Measurements from ENCODE around the gene COL9A1.

COL9A1 gene

GRCh38 chr6:70298068-70298467 lies 4.8 kb downstream of the COL9A1 start:
- Histone ChIP-seq H3K4me1 (ENCODE audit: control insufficient read depth in 5 of 5, insufficient read depth in 5 of 5, low read length in 5 of 5) (no peaks in the 10 kb centered on the region), H3K27ac (ENCODE audit: low read depth, low read length) (no peak overlapping the region), H3K36me3 (ENCODE audit: control insufficient read depth in 5 of 5, insufficient read depth in 5 of 5, low read length in 5 of 5) (no peaks in the 10 kb centered on the region), H3K4me3 (ENCODE audit: low read depth in 1 of 5, low read length in 5 of 5) (no peak overlapping the region), H3K27me3 (ENCODE audit: control insufficient read depth in 5 of 5, insufficient read depth in 4 of 5, low read length in 5 of 5) (no peaks in the 10 kb centered on the region), H3K9ac (ENCODE audit: low read length in 5 of 5) (no peak overlapping the region), H3K9me3 (ENCODE audit: control insufficient read depth in 5 of 5, low read length in 5 of 5) (no peaks in the 10 kb centered on the region)

- Histone ChIP-seq H3K36me3 (ENCODE audit: control insufficient read depth in 5 of 5, insufficient read depth in 5 of 5, low read length in 5 of 5) (no peaks in the 10 kb centered on the region), H3K9ac (ENCODE audit: low read length in 5 of 5) (no peak overlapping the region), H3K27ac (ENCODE audit: low read depth, low read length) (no peak overlapping the region), H3K27me3 (ENCODE audit: control insufficient read depth in 5 of 5, insufficient read depth in 4 of 5, low read length in 5 of 5) (no peaks in the 10 kb centered on the region), H3K4me1 (ENCODE audit: control insufficient read depth in 5 of 5, insufficient read depth in 5 of 5, low read length in 5 of 5) (no peaks in the 10 kb centered on the region), H3K4me3 (ENCODE audit: low read depth in 1 of 5, low read length in 5 of 5) (no peak overlapping the region), H3K9me3 (ENCODE audit: control insufficient read depth in 5 of 5, low read length in 5 of 5) (no peaks in the 10 kb centered on the region)
Measured at GRCh38 chr6:70292193-70292592, 10.7 kb downstream of the COL9A1 start.

- H3K4me3 ChIP-seq (ENCODE audit: low read depth in 1 of 5, low read length in 5 of 5), result no peak overlapping the region
- H3K9ac ChIP-seq (ENCODE audit: low read length in 5 of 5), result no peak overlapping the region
- no peaks in the 10 kb centered on the region for H3K4me1 ChIP-seq (ENCODE audit: control insufficient read depth in 5 of 5, insufficient read depth in 5 of 5, low read length in 5 of 5)
- no peak overlapping the region for H3K27ac ChIP-seq (ENCODE audit: low read depth, low read length)
- H3K36me3 ChIP-seq (ENCODE audit: control insufficient read depth in 5 of 5, insufficient read depth in 5 of 5, low read length in 5 of 5), result no peaks in the 10 kb centered on the region
- H3K9me3 ChIP-seq (ENCODE audit: control insufficient read depth in 5 of 5, low read length in 5 of 5), result no peaks in the 10 kb centered on the region
- no peaks in the 10 kb centered on the region for H3K27me3 ChIP-seq (ENCODE audit: control insufficient read depth in 5 of 5, insufficient read depth in 4 of 5, low read length in 5 of 5)
Measured at GRCh38 chr6:70289299-70289698, 13.6 kb downstream of the COL9A1 start.

GRCh38 chr6:70286905-70287304 lies 16.0 kb downstream of the COL9A1 start:
- Histone ChIP-seq H3K4me1 (ENCODE audit: control insufficient read depth in 5 of 5, insufficient read depth in 5 of 5, low read length in 5 of 5) (peaks cover 0 to 13% (median 8%) of the 10 kb centered on the region in 5 donors), H3K4me3 (ENCODE audit: low read depth in 1 of 5, low read length in 5 of 5) (no peak overlapping the region), H3K36me3 (ENCODE audit: control insufficient read depth in 5 of 5, insufficient read depth in 5 of 5, low read length in 5 of 5) (no peaks in the 10 kb centered on the region), H3K9ac (ENCODE audit: low read length in 5 of 5) (no peak overlapping the region), H3K27ac (ENCODE audit: low read depth, low read length) (no peak overlapping the region), H3K27me3 (ENCODE audit: control insufficient read depth in 5 of 5, insufficient read depth in 4 of 5, low read length in 5 of 5) (peaks cover 11 to 19% (median 14%) of the 10 kb centered on the region in 5 donors), H3K9me3 (ENCODE audit: control insufficient read depth in 5 of 5, low read length in 5 of 5) (no peaks in the 10 kb centered on the region)

- Histone ChIP-seq H3K4me1 (ENCODE audit: control insufficient read depth in 5 of 5, insufficient read depth in 5 of 5, low read length in 5 of 5) (peaks cover 0 to 13% (median 8%) of the 10 kb centered on the region in 5 donors), H3K27ac (ENCODE audit: low read depth, low read length) (no peak overlapping the region), H3K9ac (ENCODE audit: low read length in 5 of 5) (no peak overlapping the region), H3K36me3 (ENCODE audit: control insufficient read depth in 5 of 5, insufficient read depth in 5 of 5, low read length in 5 of 5) (no peaks in the 10 kb centered on the region), H3K9me3 (ENCODE audit: control insufficient read depth in 5 of 5, low read length in 5 of 5) (no peaks in the 10 kb centered on the region), H3K4me3 (ENCODE audit: low read depth in 1 of 5, low read length in 5 of 5) (no peak overlapping the region), H3K27me3 (ENCODE audit: control insufficient read depth in 5 of 5, insufficient read depth in 4 of 5, low read length in 5 of 5) (peaks cover 21 to 27% (median 21%) of the 10 kb centered on the region in 5 donors)
Measured at GRCh38 chr6:70285201-70285600, 17.7 kb downstream of the COL9A1 start.

GRCh38 chr6:70282919-70283461 lies 19.9 kb downstream of the COL9A1 start:
- Histone ChIP-seq H3K36me3 (ENCODE audit: control insufficient read depth in 5 of 5, insufficient read depth in 5 of 5, low read length in 5 of 5) (no peaks in the 10 kb centered on the region), H3K9me3 (ENCODE audit: control insufficient read depth in 5 of 5, low read length in 5 of 5) (no peaks in the 10 kb centered on the region), H3K4me3 (ENCODE audit: low read depth in 1 of 5, low read length in 5 of 5) (no peak overlapping the region), H3K9ac (ENCODE audit: low read length in 5 of 5) (no peak overlapping the region), H3K27me3 (ENCODE audit: control insufficient read depth in 5 of 5, insufficient read depth in 4 of 5, low read length in 5 of 5) (peaks cover 21 to 27% (median 22%) of the 10 kb centered on the region in 5 donors), H3K27ac (ENCODE audit: low read depth, low read length) (no peak overlapping the region), H3K4me1 (ENCODE audit: control insufficient read depth in 5 of 5, insufficient read depth in 5 of 5, low read length in 5 of 5) (peaks cover 0 to 13% (median 8%) of the 10 kb centered on the region in 5 donors)

- Histone ChIP-seq H3K36me3 (ENCODE audit: control insufficient read depth in 5 of 5, insufficient read depth in 5 of 5, low read length in 5 of 5) (no peaks in the 10 kb centered on the region), H3K27me3 (ENCODE audit: control insufficient read depth in 5 of 5, insufficient read depth in 4 of 5, low read length in 5 of 5) (peaks cover 21 to 27% (median 22%) of the 10 kb centered on the region in 5 donors), H3K27ac (ENCODE audit: low read depth, low read length) (no peak overlapping the region), H3K4me1 (ENCODE audit: control insufficient read depth in 5 of 5, insufficient read depth in 5 of 5, low read length in 5 of 5) (peaks cover 0 to 13% (median 8%) of the 10 kb centered on the region in 5 donors), H3K9me3 (ENCODE audit: control insufficient read depth in 5 of 5, low read length in 5 of 5) (no peaks in the 10 kb centered on the region), H3K4me3 (ENCODE audit: low read depth in 1 of 5, low read length in 5 of 5) (no peak overlapping the region), H3K9ac (ENCODE audit: low read length in 5 of 5) (no peak overlapping the region)
Measured at GRCh38 chr6:70282312-70282918, 20.5 kb downstream of the COL9A1 start.

GRCh38 chr6:70281923-70282311 lies 21.0 kb downstream of the COL9A1 start:
- H3K9ac ChIP-seq (ENCODE audit: low read length in 5 of 5), result no peak overlapping the region
- no peak overlapping the region for H3K4me3 ChIP-seq (ENCODE audit: low read depth in 1 of 5, low read length in 5 of 5)
- H3K9me3 ChIP-seq (ENCODE audit: control insufficient read depth in 5 of 5, low read length in 5 of 5), result no peaks in the 10 kb centered on the region
- no peak overlapping the region for H3K27ac ChIP-seq (ENCODE audit: low read depth, low read length)
- peaks cover 21 to 27% (median 22%) of the 10 kb centered on the region in 5 donors for H3K27me3 ChIP-seq (ENCODE audit: control insufficient read depth in 5 of 5, insufficient read depth in 4 of 5, low read length in 5 of 5)
- H3K36me3 ChIP-seq (ENCODE audit: control insufficient read depth in 5 of 5, insufficient read depth in 5 of 5, low read length in 5 of 5), result no peaks in the 10 kb centered on the region
- peaks cover 0 to 13% (median 8%) of the 10 kb centered on the region in 5 donors for H3K4me1 ChIP-seq (ENCODE audit: control insufficient read depth in 5 of 5, insufficient read depth in 5 of 5, low read length in 5 of 5)

GRCh38 chr6:70280400-70280853 lies 22.5 kb downstream of the COL9A1 start:
- Histone ChIP-seq H3K36me3 (ENCODE audit: control insufficient read depth in 5 of 5, insufficient read depth in 5 of 5, low read length in 5 of 5) (no peaks in the 10 kb centered on the region), H3K4me1 (ENCODE audit: control insufficient read depth in 5 of 5, insufficient read depth in 5 of 5, low read length in 5 of 5) (peaks cover 0 to 13% (median 8%) of the 10 kb centered on the region in 5 donors), H3K9ac (ENCODE audit: low read length in 5 of 5) (no peak overlapping the region), H3K27me3 (ENCODE audit: control insufficient read depth in 5 of 5, insufficient read depth in 4 of 5, low read length in 5 of 5) (peaks cover 21 to 27% (median 22%) of the 10 kb centered on the region in 5 donors), H3K9me3 (ENCODE audit: control insufficient read depth in 5 of 5, low read length in 5 of 5) (no peaks in the 10 kb centered on the region), H3K4me3 (ENCODE audit: low read depth in 1 of 5, low read length in 5 of 5) (no peak overlapping the region), H3K27ac (ENCODE audit: low read depth, low read length) (no peak overlapping the region)

GRCh38 chr6:70277470-70277869 lies 25.4 kb downstream of the COL9A1 start:
- H3K36me3 ChIP-seq (ENCODE audit: control insufficient read depth in 5 of 5, insufficient read depth in 5 of 5, low read length in 5 of 5), result no peaks in the 10 kb centered on the region
- H3K27ac ChIP-seq (ENCODE audit: low read depth, low read length), result no peak overlapping the region
- H3K9me3 ChIP-seq (ENCODE audit: control insufficient read depth in 5 of 5, low read length in 5 of 5), result no peaks in the 10 kb centered on the region
- peaks cover 8 to 13% (median 12%) of the 10 kb centered on the region in 5 donors for H3K27me3 ChIP-seq (ENCODE audit: control insufficient read depth in 5 of 5, insufficient read depth in 4 of 5, low read length in 5 of 5)
- no peak overlapping the region for H3K4me3 ChIP-seq (ENCODE audit: low read depth in 1 of 5, low read length in 5 of 5)
- H3K9ac ChIP-seq (ENCODE audit: low read length in 5 of 5), result no peak overlapping the region
- peaks cover 0 to 6% (median under 1%) of the 10 kb centered on the region in 5 donors for H3K4me1 ChIP-seq (ENCODE audit: control insufficient read depth in 5 of 5, insufficient read depth in 5 of 5, low read length in 5 of 5)
